ENCODE measurements around the gene CPEB2.

Gene CPEB2

GRCh38 chr4:14984448-14984847 lies 17.8 kb upstream of the CPEB2 start:
- no peak for TF ChIP-seq CTCF (IDR thresholded peaks at IDR 0.05; ENCODE audit: extremely low read depth, insufficient read depth, missing control alignments)
- in situ Hi-C loops (cut with MboI; ENCODE audit: low pct_unique_long_range_greater_than_20kb, low sequenced_read_pairs, unreplicated experiment), result no loop called here
- no peak for DNase-seq (ENCODE audit: low spot score)

GRCh38 chr4:14985161-14985560 lies 17.1 kb upstream of the CPEB2 start:
- DNase-seq (ENCODE audit: low spot score), result no peak
- in situ Hi-C loops (cut with MboI; ENCODE audit: low pct_unique_long_range_greater_than_20kb, low sequenced_read_pairs, unreplicated experiment), result no loop called here
- TF ChIP-seq CTCF (IDR thresholded peaks at IDR 0.05; ENCODE audit: extremely low read depth, insufficient read depth, missing control alignments), result no peak

- DNase-seq (ENCODE audit: low spot score), result no peak
- in situ Hi-C loops (cut with MboI; ENCODE audit: low pct_unique_long_range_greater_than_20kb, low sequenced_read_pairs, unreplicated experiment), result no loop called here
- no peak for TF ChIP-seq CTCF (IDR thresholded peaks at IDR 0.05; ENCODE audit: extremely low read depth, insufficient read depth, missing control alignments)
These were observed 16.4 kb upstream of the CPEB2 start for GRCh38 chr4:14985843-14986242.

- no peak for TF ChIP-seq CTCF (IDR thresholded peaks at IDR 0.05; ENCODE audit: extremely low read depth, insufficient read depth, missing control alignments)
- no peak for DNase-seq (ENCODE audit: low spot score)
- in situ Hi-C loops (cut with MboI; ENCODE audit: low pct_unique_long_range_greater_than_20kb, low sequenced_read_pairs, unreplicated experiment), result no loop called here
These were observed 15.2 kb upstream of the CPEB2 start for GRCh38 chr4:14987054-14987453.

GRCh38 chr4:14990484-14990883 lies 11.8 kb upstream of the CPEB2 start:
- no peak for DNase-seq (ENCODE audit: low spot score)
- TF ChIP-seq CTCF (IDR thresholded peaks at IDR 0.05; ENCODE audit: extremely low read depth, insufficient read depth, missing control alignments), result no peak
- in situ Hi-C loops (cut with MboI; ENCODE audit: low pct_unique_long_range_greater_than_20kb, low sequenced_read_pairs, unreplicated experiment), result no loop called here

- DNase-seq (ENCODE audit: low spot score), result no peak
- in situ Hi-C loops (cut with MboI; ENCODE audit: low pct_unique_long_range_greater_than_20kb, low sequenced_read_pairs, unreplicated experiment), result no loop called here
- no peak for TF ChIP-seq CTCF (IDR thresholded peaks at IDR 0.05; ENCODE audit: extremely low read depth, insufficient read depth, missing control alignments)
These were observed 8.0 kb upstream of the CPEB2 start for GRCh38 chr4:14994242-14994641.

Data from GM13977 (cell line).